Measurements from ENCODE around the gene OR2C1.

Gene OR2C1

DNA sequence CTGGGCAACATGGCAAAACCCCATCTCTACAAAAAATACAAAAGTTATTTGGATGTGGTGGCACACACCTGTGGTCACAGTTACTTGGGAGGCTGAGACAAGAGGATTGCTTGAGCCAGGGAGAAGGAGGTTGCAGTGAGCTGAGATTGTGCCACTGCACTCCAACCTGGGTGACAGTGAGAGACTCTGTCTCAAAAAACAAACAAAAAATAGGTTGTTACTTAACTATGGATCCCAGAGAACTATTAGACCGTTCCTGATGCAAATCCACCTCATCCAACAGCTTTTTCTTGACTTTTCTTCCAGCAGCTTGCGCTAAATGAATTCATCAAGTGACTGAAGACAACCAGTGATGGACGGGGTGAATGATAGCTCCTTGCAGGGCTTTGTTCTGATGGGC lies at the start of gene OR2C1:
TSS of gene OR2C1 (plus strand) at position 301 of the 400 bp plus-strand sequence. CDS start at position 353, 52 bp downstream.
- no peak for DNase-seq (ENCODE audit: low read depth)
- Histone ChIP-seq H3K9me3 (ENCODE audit: control insufficient read depth, low read length) (no peaks in the 10 kb centered on the region), H3K9ac (ENCODE audit: low read length) (no peak within 1 kb of the TSS), H3K27me3 (replicated peaks; ENCODE audit: control insufficient read depth, insufficient read depth, low read length) (peaks cover 3% of the 10 kb centered on the region), H3K4me1 (ENCODE audit: control insufficient read depth, insufficient read depth, low read length) (no peaks in the 10 kb centered on the region), H3K36me3 (ENCODE audit: control insufficient read depth, insufficient read depth, low read length, severe bottlenecking) (no peaks in the 10 kb centered on the region), H3K4me3 (ENCODE audit: low read length) (no peak within 1 kb of the TSS)

DNA sequence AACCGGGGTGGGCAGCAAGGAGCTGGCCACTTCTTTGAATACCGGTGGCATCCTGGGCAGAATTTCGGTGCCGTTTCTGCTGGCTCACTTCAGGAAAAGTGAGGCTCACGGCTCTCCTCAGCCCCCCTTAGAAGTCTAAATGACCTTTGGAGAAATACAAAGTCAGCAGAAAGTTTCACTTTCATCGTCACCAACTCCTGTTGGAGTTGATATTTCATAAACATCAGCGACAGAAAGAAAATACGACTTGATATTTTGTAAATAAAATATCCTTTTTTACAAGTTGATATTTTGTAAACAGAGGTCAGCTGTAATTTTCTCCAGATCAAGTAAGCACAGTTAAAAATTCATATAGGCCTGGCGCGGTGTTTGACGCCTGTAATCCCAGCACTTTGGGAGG lies 49.6 kb upstream of the OR2C1 start:
- H3K27me3 ChIP-seq (replicated peaks; ENCODE audit: control insufficient read depth, insufficient read depth, low read length) = no peaks in the 10 kb centered on the region
- H3K36me3 ChIP-seq (ENCODE audit: control insufficient read depth, insufficient read depth, low read length, severe bottlenecking) = peaks cover 47% of the 10 kb centered on the region
- peak overlapping the region; percentile 91 for H3K9ac ChIP-seq (ENCODE audit: low read length)
- no peak for DNase-seq (ENCODE audit: low read depth)
- peak overlapping the region; percentile 92 for H3K4me3 ChIP-seq (ENCODE audit: low read length)
- H3K9me3 ChIP-seq (ENCODE audit: control insufficient read depth, low read length) = peaks cover 52% of the 10 kb centered on the region
- H3K4me1 ChIP-seq (ENCODE audit: control insufficient read depth, insufficient read depth, low read length) = peaks cover 14% of the 10 kb centered on the region

DNA sequence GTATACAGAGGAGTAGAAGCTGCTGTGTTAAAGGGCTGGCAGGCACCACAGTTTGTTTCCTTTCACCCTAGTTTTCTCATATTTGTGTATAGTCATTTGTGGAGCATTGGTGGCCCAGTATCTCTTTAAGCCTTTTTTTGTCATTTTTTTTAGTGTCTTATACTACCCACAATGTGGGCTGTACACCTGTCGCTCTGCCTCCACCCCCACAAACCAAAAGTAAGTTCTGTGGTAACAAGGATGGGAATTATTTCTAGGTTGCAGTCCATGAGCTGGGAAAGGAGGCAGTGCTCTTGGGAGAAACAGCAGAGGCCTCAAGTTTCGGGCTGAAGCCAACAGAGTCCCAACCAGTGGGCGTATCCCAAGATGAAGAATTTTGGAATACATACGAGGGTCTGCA lies 44.2 kb upstream of the OR2C1 start:
- no peak for DNase-seq (ENCODE audit: low read depth)
- H3K36me3 ChIP-seq (ENCODE audit: control insufficient read depth, insufficient read depth, low read length, severe bottlenecking) = peaks cover 85% of the 10 kb centered on the region
- H3K4me3 ChIP-seq (ENCODE audit: low read length) = peak overlapping the region; percentile 10
- no peaks in the 10 kb centered on the region for H3K27me3 ChIP-seq (replicated peaks; ENCODE audit: control insufficient read depth, insufficient read depth, low read length)
- H3K9me3 ChIP-seq (ENCODE audit: control insufficient read depth, low read length) = peaks cover 97% of the 10 kb centered on the region
- no peaks in the 10 kb centered on the region for H3K4me1 ChIP-seq (ENCODE audit: control insufficient read depth, insufficient read depth, low read length)
- no peak overlapping the region for H3K9ac ChIP-seq (ENCODE audit: low read length)

DNA sequence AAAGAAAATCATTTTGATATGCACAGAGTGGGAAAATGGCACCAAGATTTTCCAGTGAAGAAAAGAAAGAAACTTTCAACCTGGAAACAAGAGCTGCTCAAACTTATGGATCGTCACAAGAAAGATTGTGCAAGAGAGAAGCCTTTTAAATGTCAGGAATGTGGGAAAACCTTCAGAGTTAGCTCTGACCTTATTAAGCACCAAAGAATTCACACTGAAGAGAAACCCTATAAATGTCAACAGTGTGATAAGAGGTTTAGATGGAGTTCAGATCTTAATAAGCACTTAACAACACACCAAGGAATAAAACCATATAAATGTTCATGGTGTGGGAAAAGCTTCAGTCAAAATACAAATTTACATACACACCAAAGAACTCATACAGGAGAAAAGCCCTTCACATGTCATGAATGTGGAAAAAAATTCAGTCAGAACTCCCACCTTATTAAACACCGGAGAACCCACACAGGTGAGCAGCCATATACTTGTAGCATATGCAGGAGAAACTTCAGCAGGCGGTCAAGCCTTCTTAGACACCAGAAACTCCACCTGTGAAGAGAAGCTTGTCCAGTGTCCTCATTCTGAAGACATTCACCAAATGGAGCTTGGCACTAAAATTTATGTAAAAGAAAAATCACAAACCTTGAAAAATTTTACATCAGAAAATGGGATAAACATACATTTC lies 38.2 kb upstream of the OR2C1 start:
- Histone ChIP-seq H3K36me3 (ENCODE audit: control insufficient read depth, insufficient read depth, low read length, severe bottlenecking) (peaks cover 71% of the 10 kb centered on the region), H3K27me3 (replicated peaks; ENCODE audit: control insufficient read depth, insufficient read depth, low read length) (no peaks in the 10 kb centered on the region), H3K4me3 (ENCODE audit: low read length) (peak overlapping the region; percentile 69), H3K4me1 (ENCODE audit: control insufficient read depth, insufficient read depth, low read length) (no peaks in the 10 kb centered on the region), H3K9me3 (ENCODE audit: control insufficient read depth, low read length) (peaks cover 99% of the 10 kb centered on the region), H3K9ac (ENCODE audit: low read length) (no peak overlapping the region)
- DNase-seq (ENCODE audit: low read depth) = peak; percentile 11

DNA sequence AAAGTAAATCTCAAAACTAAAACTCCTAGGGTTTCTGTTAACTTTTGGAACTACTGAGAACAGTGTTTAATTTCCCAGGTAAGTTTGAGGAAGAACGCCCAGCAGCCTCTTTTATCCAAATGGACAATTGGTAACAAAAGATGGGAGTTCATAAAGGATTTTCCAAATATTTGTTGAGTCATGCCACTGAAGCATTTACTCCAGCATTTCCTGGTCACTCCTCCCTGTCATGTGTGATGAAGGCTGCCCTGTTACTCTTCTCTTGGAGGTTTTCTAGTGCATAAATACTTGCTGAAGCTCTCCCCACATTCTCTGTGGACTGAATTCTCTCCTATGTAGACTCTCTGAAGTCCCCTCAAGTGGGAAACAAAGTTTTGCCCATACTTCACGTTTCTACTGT lies 33.9 kb upstream of the OR2C1 start:
- Histone ChIP-seq H3K4me3 (ENCODE audit: low read length) (no peak overlapping the region), H3K4me1 (ENCODE audit: control insufficient read depth, insufficient read depth, low read length) (no peaks in the 10 kb centered on the region), H3K9ac (ENCODE audit: low read length) (no peak overlapping the region), H3K27me3 (replicated peaks; ENCODE audit: control insufficient read depth, insufficient read depth, low read length) (no peaks in the 10 kb centered on the region), H3K9me3 (ENCODE audit: control insufficient read depth, low read length) (peaks cover 72% of the 10 kb centered on the region), H3K36me3 (ENCODE audit: control insufficient read depth, insufficient read depth, low read length, severe bottlenecking) (peaks cover 28% of the 10 kb centered on the region)
- no peak for DNase-seq (ENCODE audit: low read depth)

DNA sequence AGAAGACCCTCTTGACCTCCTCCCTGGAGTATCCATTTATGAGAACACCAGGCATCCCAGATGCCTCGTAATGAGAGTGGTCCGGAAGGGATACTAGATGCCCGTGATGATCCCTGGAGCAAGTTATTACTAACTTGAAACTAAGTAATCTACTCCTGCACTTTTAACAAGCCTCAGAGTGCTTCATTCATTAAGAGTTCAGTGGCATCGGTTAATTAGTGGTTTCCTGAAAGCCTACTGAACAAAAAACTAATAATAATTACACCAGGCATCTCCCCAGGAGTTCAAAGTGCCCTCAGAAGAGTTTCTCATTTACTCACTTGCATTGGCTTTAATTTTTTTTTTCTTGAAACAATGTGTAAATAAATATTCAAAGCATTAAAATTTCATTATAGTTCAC lies 28.2 kb upstream of the OR2C1 start:
- Histone ChIP-seq H3K36me3 (ENCODE audit: control insufficient read depth, insufficient read depth, low read length, severe bottlenecking) (no peaks in the 10 kb centered on the region), H3K4me3 (ENCODE audit: low read length) (no peak overlapping the region), H3K9me3 (ENCODE audit: control insufficient read depth, low read length) (peaks cover 16% of the 10 kb centered on the region), H3K27me3 (replicated peaks; ENCODE audit: control insufficient read depth, insufficient read depth, low read length) (no peaks in the 10 kb centered on the region), H3K4me1 (ENCODE audit: control insufficient read depth, insufficient read depth, low read length) (no peaks in the 10 kb centered on the region), H3K9ac (ENCODE audit: low read length) (no peak overlapping the region)
- no peak for DNase-seq (ENCODE audit: low read depth)

GRCh38 chr16:3328104-3328503 lies 27.6 kb upstream of the OR2C1 start:
- H3K4me3 ChIP-seq (ENCODE audit: low read length) = no peak overlapping the region
- no peak overlapping the region for H3K9ac ChIP-seq (ENCODE audit: low read length)
- no peaks in the 10 kb centered on the region for H3K27me3 ChIP-seq (replicated peaks; ENCODE audit: control insufficient read depth, insufficient read depth, low read length)
- no peaks in the 10 kb centered on the region for H3K4me1 ChIP-seq (ENCODE audit: control insufficient read depth, insufficient read depth, low read length)
- DNase-seq (ENCODE audit: low read depth) = no peak
- H3K9me3 ChIP-seq (ENCODE audit: control insufficient read depth, low read length) = peaks cover 11% of the 10 kb centered on the region
- no peaks in the 10 kb centered on the region for H3K36me3 ChIP-seq (ENCODE audit: control insufficient read depth, insufficient read depth, low read length, severe bottlenecking)

DNA sequence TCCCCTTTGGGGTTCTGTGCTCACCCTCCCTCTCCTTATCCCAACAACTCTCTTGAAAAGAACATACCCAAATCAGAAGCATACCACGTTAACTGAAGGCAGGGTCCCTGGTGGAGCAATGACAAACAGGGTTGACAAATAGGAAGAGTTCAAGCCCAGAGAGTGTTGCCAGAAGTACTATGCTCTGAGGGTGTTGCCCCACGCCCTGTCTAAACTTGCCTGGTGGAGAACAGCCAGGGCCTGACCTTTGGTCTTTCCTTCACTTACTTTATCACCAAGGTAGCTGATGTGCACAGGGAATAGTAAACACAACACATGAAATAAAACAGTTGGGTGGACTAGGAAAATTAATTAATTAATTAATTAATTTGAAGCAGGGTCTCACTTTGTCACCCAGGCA lies 27.0 kb upstream of the OR2C1 start:
- no peak overlapping the region for H3K9ac ChIP-seq (ENCODE audit: low read length)
- no peak overlapping the region for H3K4me3 ChIP-seq (ENCODE audit: low read length)
- peaks cover 6% of the 10 kb centered on the region for H3K9me3 ChIP-seq (ENCODE audit: control insufficient read depth, low read length)
- no peaks in the 10 kb centered on the region for H3K36me3 ChIP-seq (ENCODE audit: control insufficient read depth, insufficient read depth, low read length, severe bottlenecking)
- DNase-seq (ENCODE audit: low read depth) = no peak
- no peaks in the 10 kb centered on the region for H3K27me3 ChIP-seq (replicated peaks; ENCODE audit: control insufficient read depth, insufficient read depth, low read length)
- H3K4me1 ChIP-seq (ENCODE audit: control insufficient read depth, insufficient read depth, low read length) = no peaks in the 10 kb centered on the region

DNA sequence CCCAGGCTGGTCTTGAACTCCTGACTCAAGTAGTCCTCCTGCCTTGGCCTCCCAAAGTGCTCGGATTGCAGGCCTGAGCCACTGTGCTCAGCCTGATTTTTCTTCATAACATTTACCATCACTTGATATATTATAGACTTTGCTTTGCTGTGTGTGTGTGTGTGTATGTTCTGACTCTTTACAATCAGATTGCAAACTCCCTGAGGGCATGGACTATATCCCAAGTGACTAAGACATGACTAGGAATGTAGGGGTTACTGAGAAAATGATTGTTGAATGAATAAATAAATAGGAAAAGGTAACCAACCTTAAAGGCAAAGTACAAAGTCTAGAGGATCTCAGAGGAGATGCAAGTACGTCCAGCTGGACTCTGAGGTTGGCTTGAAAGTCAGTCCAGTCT lies 9.6 kb upstream of the OR2C1 start:
- H3K4me3 ChIP-seq (ENCODE audit: low read length) = no peak overlapping the region
- no peak overlapping the region for H3K9ac ChIP-seq (ENCODE audit: low read length)
- H3K27me3 ChIP-seq (replicated peaks; ENCODE audit: control insufficient read depth, insufficient read depth, low read length) = no peaks in the 10 kb centered on the region
- no peaks in the 10 kb centered on the region for H3K4me1 ChIP-seq (ENCODE audit: control insufficient read depth, insufficient read depth, low read length)
- no peak for DNase-seq (ENCODE audit: low read depth)
- H3K9me3 ChIP-seq (ENCODE audit: control insufficient read depth, low read length) = no peaks in the 10 kb centered on the region
- no peaks in the 10 kb centered on the region for H3K36me3 ChIP-seq (ENCODE audit: control insufficient read depth, insufficient read depth, low read length, severe bottlenecking)

DNA sequence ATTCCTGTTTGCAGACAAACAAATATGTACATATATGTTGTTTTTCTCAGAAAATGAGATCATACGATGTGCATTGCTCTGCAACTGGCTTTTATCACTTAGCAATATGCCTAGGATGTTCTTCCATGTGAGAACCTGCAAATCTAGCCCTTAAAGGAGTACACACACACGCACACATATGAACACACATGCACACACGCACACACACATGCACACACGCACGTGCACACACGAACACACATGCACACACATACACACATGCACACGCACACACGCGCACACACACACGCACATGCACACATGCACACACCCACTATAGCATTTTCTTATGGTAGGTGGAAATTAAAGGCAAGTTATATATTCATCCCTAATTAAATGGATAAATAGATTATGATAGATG lies 8.1 kb upstream of the OR2C1 start:
- no peak for DNase-seq (ENCODE audit: low read depth)
- Histone ChIP-seq H3K27me3 (replicated peaks; ENCODE audit: control insufficient read depth, insufficient read depth, low read length) (no peaks in the 10 kb centered on the region), H3K9me3 (ENCODE audit: control insufficient read depth, low read length) (no peaks in the 10 kb centered on the region), H3K9ac (ENCODE audit: low read length) (no peak overlapping the region), H3K4me3 (ENCODE audit: low read length) (no peak overlapping the region), H3K4me1 (ENCODE audit: control insufficient read depth, insufficient read depth, low read length) (no peaks in the 10 kb centered on the region), H3K36me3 (ENCODE audit: control insufficient read depth, insufficient read depth, low read length, severe bottlenecking) (no peaks in the 10 kb centered on the region)

- H3K27me3 ChIP-seq (replicated peaks; ENCODE audit: control insufficient read depth, insufficient read depth, low read length) = no peaks in the 10 kb centered on the region
- H3K9me3 ChIP-seq (ENCODE audit: control insufficient read depth, low read length) = no peaks in the 10 kb centered on the region
- H3K36me3 ChIP-seq (ENCODE audit: control insufficient read depth, insufficient read depth, low read length, severe bottlenecking) = no peaks in the 10 kb centered on the region
- no peaks in the 10 kb centered on the region for H3K4me1 ChIP-seq (ENCODE audit: control insufficient read depth, insufficient read depth, low read length)
- DNase-seq (ENCODE audit: low read depth) = no peak
- H3K4me3 ChIP-seq (ENCODE audit: low read length) = no peak overlapping the region
- H3K9ac ChIP-seq (ENCODE audit: low read length) = no peak overlapping the region
Observed at GRCh38 chr16:3348547-3349167, 7.0 kb upstream of the OR2C1 start.

- Histone ChIP-seq H3K36me3 (ENCODE audit: control insufficient read depth, insufficient read depth, low read length, severe bottlenecking) (no peaks in the 10 kb centered on the region), H3K9ac (ENCODE audit: low read length) (no peak overlapping the region), H3K9me3 (ENCODE audit: control insufficient read depth, low read length) (no peaks in the 10 kb centered on the region), H3K27me3 (replicated peaks; ENCODE audit: control insufficient read depth, insufficient read depth, low read length) (no peaks in the 10 kb centered on the region), H3K4me3 (ENCODE audit: low read length) (no peak overlapping the region), H3K4me1 (ENCODE audit: control insufficient read depth, insufficient read depth, low read length) (no peaks in the 10 kb centered on the region)
- no peak for DNase-seq (ENCODE audit: low read depth)
Observed at GRCh38 chr16:3349175-3349574, 6.5 kb upstream of the OR2C1 start.

Measured in adipocyte (in vitro differentiated cells).